Parathyroid adenoma (tissue), 2 donors: ENCODE results near the gene GNAT3.

Source experiments
- H2AFZ ChIP-seq: fragments of 300-600 bp; sonication (generic); one replicate; pipeline ENCODE4 v1.7.0; 2017; ENCODE audit warnings: antibody characterized with exemption, mild to moderate bottlenecking
- H3K27ac ChIP-seq: fragments of 300-600 bp; sonication (generic); one replicate; pipeline ENCODE4 v1.7.0; 2017
- H3K27me3 ChIP-seq: fragments of 300-600 bp; sonication (generic); one replicate; pipeline ENCODE4 v1.7.0; 2017; ENCODE audit warnings: low read length; ENCODE audit not compliant: control insufficient read depth, insufficient read depth
- H3K36me3 ChIP-seq: fragments of 300-600 bp; sonication (generic); one replicate; pipeline ENCODE4 v1.7.0; 2017; ENCODE audit warnings: low read length; ENCODE audit not compliant: control insufficient read depth, insufficient read depth
- H3K4me1 ChIP-seq: fragments of 300-600 bp; sonication (generic); one replicate; pipeline ENCODE4 v1.7.0; 2017; ENCODE audit warnings: control low read depth
- H3K4me2 ChIP-seq: fragments of 300-600 bp; sonication (generic); one replicate; pipeline ENCODE4 v1.7.0; 2017; ENCODE audit warnings: low read length
- H3K4me3 ChIP-seq: fragments of 300-600 bp; sonication (generic); one replicate; pipeline ENCODE4 v1.7.0; 2017; ENCODE audit warnings: low read depth, low read length
- H3K79me2 ChIP-seq: fragments of 300-600 bp; sonication (generic); one replicate; pipeline ENCODE4 v1.7.0; 2017; ENCODE audit warnings: control low read depth
- H3K9ac ChIP-seq: fragments of 300-600 bp; sonication (generic); one replicate; pipeline ENCODE4 v1.7.0; 2017; ENCODE audit warnings: mild to moderate bottlenecking
- H3K9me3 ChIP-seq: fragments of 300-600 bp; sonication (generic); one replicate; pipeline ENCODE4 v1.7.0; 2017; ENCODE audit warnings: low read length; ENCODE audit not compliant: control insufficient read depth
- CTCF ChIP-seq: fragments of 300-600 bp; sonication (generic); IDR thresholded peaks from one replicate; pipeline ENCODE4 v1.7.0; 2017; ENCODE audit warnings: antibody characterized with exemption, mild to moderate bottlenecking
- donor health status: primary hyperparathyroidism.

The GNAT3 gene

DNA sequence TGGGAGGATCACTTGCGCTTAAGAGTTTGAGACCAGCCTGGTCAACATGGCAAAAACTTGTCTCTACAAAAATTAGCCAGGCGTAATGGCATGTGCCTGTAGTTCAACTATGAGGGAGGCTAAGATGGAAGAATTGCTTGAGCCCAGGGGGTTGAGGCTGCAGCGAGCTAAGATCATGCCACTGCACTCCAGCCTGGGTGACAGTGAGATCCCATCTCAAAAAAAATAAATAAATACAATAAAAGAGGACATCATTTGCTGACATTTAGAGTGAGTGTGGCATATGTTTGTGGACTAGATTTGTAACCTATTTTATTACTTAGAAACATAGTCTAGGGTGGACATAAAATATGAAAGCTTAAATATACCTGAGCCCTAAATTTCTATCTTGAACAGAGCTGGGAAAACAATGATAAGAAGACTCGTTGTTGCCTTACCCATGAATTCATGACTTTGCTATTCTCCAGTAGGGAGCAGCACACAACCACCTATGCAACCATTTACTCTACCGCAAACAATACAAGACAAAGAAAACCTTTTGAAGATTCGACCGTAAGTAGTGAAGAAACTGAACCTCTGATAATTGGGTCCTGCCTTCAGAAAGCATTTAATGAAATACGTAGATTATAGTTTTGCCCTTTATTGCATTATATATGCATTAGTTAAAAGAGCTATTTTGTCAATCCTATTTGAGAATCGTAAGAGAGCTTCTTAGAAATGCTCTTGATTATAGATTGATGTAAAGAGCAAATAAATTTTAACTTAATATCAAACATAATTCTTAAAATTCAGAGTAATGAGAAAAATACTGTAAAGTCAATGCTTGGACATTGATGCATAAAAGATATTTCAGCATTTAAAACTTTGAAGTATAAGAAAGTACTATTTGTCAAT, 83.5 kb downstream of the GNAT3 start:
- H3K27me3 ChIP-seq, result no peaks in the 10 kb centered on the region
- no peak overlapping the region for H3K4me3 ChIP-seq
- no peak overlapping the region for H3K4me2 ChIP-seq
- no peak overlapping the region for H3K9ac ChIP-seq
- H3K4me1 ChIP-seq, result no peaks in the 10 kb centered on the region
- no peak overlapping the region for H3K27ac ChIP-seq
- peak; percentile 62 for TF ChIP-seq CTCF
- no peaks in the 10 kb centered on the region for H3K36me3 ChIP-seq
- H2AFZ ChIP-seq, result no peak overlapping the region
- no peaks in the 10 kb centered on the region for H3K9me3 ChIP-seq
- no peaks in the 10 kb centered on the region for H3K79me2 ChIP-seq

DNA sequence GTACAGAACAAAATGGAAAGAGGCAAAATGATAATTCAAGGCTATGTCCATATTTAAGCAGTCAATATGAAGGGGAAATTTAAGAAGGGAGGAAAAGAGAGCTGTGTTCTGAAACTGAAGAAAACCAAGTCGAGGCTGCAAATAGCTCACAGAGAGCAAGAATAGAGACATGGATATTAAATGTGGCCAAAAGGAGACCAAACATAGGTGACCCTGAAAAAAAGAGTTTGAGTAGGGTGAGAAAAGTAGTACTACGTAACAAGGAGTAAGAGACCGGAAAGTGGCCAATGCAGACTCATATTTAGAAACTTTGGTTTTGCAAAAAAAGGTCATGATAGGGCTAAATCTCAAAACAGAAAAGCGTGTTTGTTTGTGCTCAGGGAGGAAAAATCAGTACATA, 84.6 kb downstream of the GNAT3 start:
- no peak overlapping the region for H3K9ac ChIP-seq
- no peak overlapping the region for H3K4me3 ChIP-seq
- no peaks in the 10 kb centered on the region for H3K4me1 ChIP-seq
- no peak overlapping the region for H3K27ac ChIP-seq
- no peak overlapping the region for H2AFZ ChIP-seq
- H3K36me3 ChIP-seq, result no peaks in the 10 kb centered on the region
- no peak for TF ChIP-seq CTCF
- H3K9me3 ChIP-seq, result no peaks in the 10 kb centered on the region
- H3K79me2 ChIP-seq, result no peaks in the 10 kb centered on the region
- no peaks in the 10 kb centered on the region for H3K27me3 ChIP-seq
- H3K4me2 ChIP-seq, result no peak overlapping the region

DNA sequence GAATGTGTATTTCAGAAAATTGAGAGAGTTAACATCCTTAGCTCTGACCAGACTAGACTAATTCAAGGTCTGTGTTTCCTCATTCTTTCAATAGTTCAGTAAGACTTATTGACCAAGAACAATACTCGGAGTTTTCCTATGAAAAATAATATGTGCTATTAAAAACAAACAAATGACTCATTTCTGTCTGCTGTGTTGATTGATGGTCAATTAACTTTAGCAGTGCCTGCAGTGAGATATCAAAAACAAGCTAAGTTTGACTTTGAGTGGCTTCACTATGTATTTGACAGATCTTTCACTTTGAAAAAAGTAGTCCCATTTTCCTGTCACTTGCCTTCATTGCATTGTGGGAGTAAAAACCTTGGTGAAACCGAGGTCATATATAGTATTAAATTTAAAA, 91.0 kb downstream of the GNAT3 start:
- Histone ChIP-seq H3K4me3 (no peak overlapping the region), H3K27ac (no peak overlapping the region), H3K4me2 (no peak overlapping the region), H3K27me3 (no peaks in the 10 kb centered on the region), H3K36me3 (no peaks in the 10 kb centered on the region), H3K4me1 (no peaks in the 10 kb centered on the region), H3K9me3 (no peaks in the 10 kb centered on the region), H3K9ac (no peak overlapping the region), H2AFZ (no peak overlapping the region), H3K79me2 (no peaks in the 10 kb centered on the region)
- no peak for TF ChIP-seq CTCF

DNA sequence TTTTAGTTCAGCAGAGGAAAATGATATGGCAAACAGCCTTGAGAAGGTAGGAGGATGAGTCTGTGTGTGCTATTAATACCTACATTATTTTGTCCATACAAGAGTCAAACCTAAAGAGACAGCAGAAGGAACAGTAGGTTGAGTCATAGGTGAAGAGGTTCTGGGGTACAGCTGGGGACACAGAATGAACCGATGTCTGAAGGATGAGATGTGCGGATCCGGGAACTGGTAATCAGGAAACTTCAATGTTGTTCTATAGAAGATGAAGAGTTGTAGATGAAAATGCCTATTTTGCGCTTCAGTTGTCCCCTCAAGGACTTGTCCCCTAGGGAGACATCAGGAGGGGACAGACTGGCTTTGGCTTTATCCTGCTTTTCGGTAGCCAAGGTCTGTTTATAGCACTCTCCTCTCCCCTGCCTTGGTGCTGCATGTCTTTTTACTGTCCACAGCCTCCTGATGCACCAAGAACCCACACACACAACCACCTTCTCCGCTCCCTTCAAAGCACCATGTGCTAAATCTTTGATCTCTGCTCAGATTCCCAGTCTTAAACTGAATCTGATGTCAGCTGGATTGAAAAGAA, 94.6 kb downstream of the GNAT3 start:
- H3K4me2 ChIP-seq, result no peak overlapping the region
- no peak overlapping the region for H3K27ac ChIP-seq
- no peaks in the 10 kb centered on the region for H3K4me1 ChIP-seq
- TF ChIP-seq CTCF, result no peak
- H3K79me2 ChIP-seq, result no peaks in the 10 kb centered on the region
- no peaks in the 10 kb centered on the region for H3K36me3 ChIP-seq
- H3K4me3 ChIP-seq, result no peak overlapping the region
- H3K9me3 ChIP-seq, result no peaks in the 10 kb centered on the region
- H3K27me3 ChIP-seq, result no peaks in the 10 kb centered on the region
- no peak overlapping the region for H2AFZ ChIP-seq
- H3K9ac ChIP-seq, result no peak overlapping the region

DNA sequence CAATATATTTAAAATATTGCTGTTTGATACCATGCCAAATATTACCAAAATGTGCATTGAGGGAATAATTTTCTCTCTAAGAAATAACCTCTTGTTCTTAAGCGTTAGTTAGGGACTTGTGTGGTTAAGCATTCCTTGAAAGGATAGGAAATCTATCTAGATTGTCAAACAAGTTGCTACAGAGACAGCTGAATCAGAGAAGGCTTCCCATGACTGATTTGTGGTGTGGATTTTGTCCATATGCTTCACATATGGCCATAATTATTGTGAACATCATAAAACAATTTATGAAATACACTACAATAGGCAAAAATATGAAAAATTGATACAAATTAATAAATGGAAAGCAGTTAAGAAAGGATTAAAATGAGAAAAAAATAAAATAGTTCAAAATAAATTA, 96.3 kb downstream of the GNAT3 start:
- H3K27me3 ChIP-seq, result no peaks in the 10 kb centered on the region
- no peaks in the 10 kb centered on the region for H3K36me3 ChIP-seq
- H3K4me1 ChIP-seq, result no peaks in the 10 kb centered on the region
- no peaks in the 10 kb centered on the region for H3K9me3 ChIP-seq
- no peak overlapping the region for H3K27ac ChIP-seq
- H2AFZ ChIP-seq, result no peak overlapping the region
- no peak for TF ChIP-seq CTCF
- H3K9ac ChIP-seq, result no peak overlapping the region
- no peaks in the 10 kb centered on the region for H3K79me2 ChIP-seq
- no peak overlapping the region for H3K4me2 ChIP-seq
- H3K4me3 ChIP-seq, result no peak overlapping the region
